ENCODE measurements around the gene RAD23A. TPM values are rescaled to one million over a fixed set of nuclear protein-coding genes. Genes with fewer than 3 reads are reported as not detected.

The RAD23A gene
- total and polyA plus RNA-seq, 7 donors: 403 to 801 (median 567) TPM

DNA sequence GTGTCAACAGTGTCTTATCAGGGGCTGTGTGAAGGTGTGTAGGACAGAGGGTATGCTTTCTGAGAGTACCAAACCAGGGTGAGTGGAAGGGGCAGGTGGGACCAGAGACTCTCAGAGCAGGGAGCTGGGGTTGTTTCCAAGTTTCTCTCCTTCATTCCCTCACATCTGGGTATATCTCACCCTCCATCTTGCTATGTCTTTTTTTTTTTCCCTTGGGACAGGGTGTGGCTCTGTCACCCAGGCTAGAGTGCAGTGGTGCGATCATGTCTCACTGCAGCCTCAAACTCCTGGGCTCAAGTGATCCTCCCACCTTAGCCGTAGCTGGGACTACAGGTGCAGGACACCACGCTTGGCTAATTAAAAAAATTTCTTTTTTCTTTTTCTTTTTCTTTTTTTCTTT lies 34.3 kb downstream of the RAD23A start:
- H3K27ac ChIP-seq: no peak overlapping the region
- H3K4me3 ChIP-seq: no peak overlapping the region
- H3K9me3 ChIP-seq: no peaks in the 10 kb centered on the region
- intact Hi-C loops (cut with DNase I): loop anchor here (2.0 to 5.0 kb wide), 4 partner anchors 113 to 612 kb away; no protein-coding TSS in a partner anchor
- TF ChIP-seq, protein P1, sequence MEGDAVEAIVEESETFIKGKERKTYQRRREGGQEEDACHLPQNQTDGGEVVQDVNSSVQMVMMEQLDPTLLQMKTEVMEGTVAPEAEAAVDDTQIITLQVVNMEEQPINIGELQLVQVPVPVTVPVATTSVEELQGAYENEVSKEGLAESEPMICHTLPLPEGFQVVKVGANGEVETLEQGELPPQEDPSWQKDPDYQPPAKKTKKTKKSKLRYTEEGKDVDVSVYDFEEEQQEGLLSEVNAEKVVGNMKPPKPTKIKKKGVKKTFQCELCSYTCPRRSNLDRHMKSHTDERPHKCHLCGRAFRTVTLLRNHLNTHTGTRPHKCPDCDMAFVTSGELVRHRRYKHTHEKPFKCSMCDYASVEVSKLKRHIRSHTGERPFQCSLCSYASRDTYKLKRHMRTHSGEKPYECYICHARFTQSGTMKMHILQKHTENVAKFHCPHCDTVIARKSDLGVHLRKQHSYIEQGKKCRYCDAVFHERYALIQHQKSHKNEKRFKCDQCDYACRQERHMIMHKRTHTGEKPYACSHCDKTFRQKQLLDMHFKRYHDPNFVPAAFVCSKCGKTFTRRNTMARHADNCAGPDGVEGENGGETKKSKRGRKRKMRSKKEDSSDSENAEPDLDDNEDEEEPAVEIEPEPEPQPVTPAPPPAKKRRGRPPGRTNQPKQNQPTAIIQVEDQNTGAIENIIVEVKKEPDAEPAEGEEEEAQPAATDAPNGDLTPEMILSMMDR (IDR thresholded peaks at IDR 0.05): no peak
- ATAC-seq: no peak
- H3K27me3 ChIP-seq (ENCODE audit: insufficient read depth in 3 of 3, low read length in 2 of 3): no peaks in the 10 kb centered on the region
- no peaks in the 10 kb centered on the region for H3K36me3 ChIP-seq (ENCODE audit: insufficient read depth in 1 of 2, low read depth in 1 of 2)
- 93 to 100% (median 100%) methylated on average over 3 of the region's 3 CpGs for WGBS, 3 donors
- H3K4me1 ChIP-seq: peaks cover 5% of the 10 kb centered on the region
- no peak for DNase-seq

DNA sequence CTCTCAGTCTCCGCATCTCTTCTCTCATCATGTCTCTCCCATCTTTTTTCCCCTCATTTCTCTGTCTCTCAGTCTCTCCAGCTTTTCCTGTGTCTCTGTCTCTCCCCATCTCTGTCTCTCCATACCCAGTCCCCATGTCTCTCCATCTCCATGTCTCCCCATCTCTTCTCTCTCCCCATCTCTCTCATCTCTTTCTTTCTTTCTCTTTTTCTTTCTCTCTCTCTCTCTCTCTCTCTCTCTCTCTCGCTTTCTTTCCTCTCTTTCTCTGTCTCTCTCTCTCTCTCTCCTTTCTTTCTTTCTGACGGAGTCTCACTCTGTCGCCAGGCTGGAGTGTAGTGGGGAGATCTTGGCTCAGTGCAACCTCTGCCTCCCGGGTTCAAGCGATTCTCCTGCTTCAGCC lies 37.0 kb downstream of the RAD23A start:
- ATAC-seq: no peak
- Histone ChIP-seq H3K4me1 (peaks cover 16% of the 10 kb centered on the region), H3K9me3 (no peaks in the 10 kb centered on the region), H3K27ac (no peak overlapping the region), H3K36me3 (ENCODE audit: insufficient read depth in 1 of 2, low read depth in 1 of 2) (no peaks in the 10 kb centered on the region), H3K27me3 (ENCODE audit: insufficient read depth in 3 of 3, low read length in 2 of 3) (no peaks in the 10 kb centered on the region), H3K4me3 (no peak overlapping the region)
- TF ChIP-seq, protein P1 (IDR thresholded peaks at IDR 0.05): no peak
- WGBS, 3 donors: 91 to 95% (median 94%) methylated on average over 6 of the region's 6 CpGs
- intact Hi-C loops (cut with DNase I): no loop called here
- DNase-seq: no peak

DNA sequence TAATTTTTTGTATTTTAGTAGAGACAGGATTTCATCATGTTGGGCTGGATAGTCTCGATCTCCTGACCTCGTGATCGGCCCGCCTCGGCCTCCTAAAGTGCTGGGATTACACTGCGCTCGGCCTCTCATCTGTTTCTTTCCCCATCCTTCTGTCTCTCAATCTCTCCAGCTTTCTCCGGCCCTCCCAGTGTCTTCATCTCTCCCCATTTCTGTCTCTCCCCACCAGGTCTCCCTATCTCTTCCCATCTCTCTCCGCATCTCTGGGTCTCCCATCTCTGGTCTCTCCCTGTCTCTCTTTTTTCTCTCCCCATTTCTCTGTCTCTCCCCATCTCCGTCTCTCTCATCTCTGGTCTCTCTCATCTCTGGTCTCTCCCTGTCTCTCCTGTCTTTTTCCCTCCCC lies 37.4 kb downstream of the RAD23A start:
- H3K4me1 ChIP-seq: peaks cover 16% of the 10 kb centered on the region
- H3K27me3 ChIP-seq (ENCODE audit: insufficient read depth in 3 of 3, low read length in 2 of 3): no peaks in the 10 kb centered on the region
- intact Hi-C loops (cut with DNase I): no loop called here
- H3K27ac ChIP-seq: no peak overlapping the region
- 56 to 70% (median 59%) methylated on average over 10 of the region's 10 CpGs for WGBS, 3 donors
- DNase-seq: no peak
- ATAC-seq: no peak
- no peaks in the 10 kb centered on the region for H3K9me3 ChIP-seq
- H3K36me3 ChIP-seq (ENCODE audit: insufficient read depth in 1 of 2, low read depth in 1 of 2): no peaks in the 10 kb centered on the region
- TF ChIP-seq, protein P1 (IDR thresholded peaks at IDR 0.05): no peak
- peak overlapping the region; percentile 56 for H3K4me3 ChIP-seq

DNA sequence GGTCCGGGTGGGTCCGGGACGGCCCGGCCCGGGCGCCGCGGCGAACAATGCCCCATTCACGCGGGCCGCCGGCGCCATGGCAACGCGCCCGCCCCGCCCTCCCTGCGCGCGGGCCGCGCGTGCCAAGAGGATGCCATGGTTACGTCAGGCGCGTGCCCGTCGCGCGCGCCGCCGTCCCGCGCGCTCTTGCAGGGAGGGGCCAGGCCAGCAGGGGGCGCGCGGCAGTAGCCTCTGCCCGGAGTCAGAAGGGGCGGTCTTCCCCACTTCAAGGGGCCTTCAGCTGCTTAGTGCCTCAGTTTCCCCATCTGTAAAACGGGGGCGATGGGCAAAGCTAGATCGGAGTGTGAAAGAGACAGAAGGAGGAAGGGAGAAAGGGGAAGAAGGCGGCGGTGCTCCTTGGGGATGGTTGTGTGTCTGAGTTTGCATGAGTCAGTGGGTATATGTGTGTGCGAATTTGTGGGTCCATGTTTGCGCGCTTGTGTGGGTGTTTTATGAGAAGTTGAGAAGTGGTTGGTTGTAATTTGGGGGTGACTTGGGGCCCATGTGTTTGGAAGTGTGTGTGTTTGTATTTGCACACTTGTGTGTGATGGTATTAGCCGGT lies 38.0 kb downstream of the RAD23A start:
- intact Hi-C loops (cut with DNase I): loop anchor here (1.0 to 2.0 kb wide), 4 partner anchors 25 to 79 kb away; no protein-coding TSS in a partner anchor
- peaks cover 16% of the 10 kb centered on the region for H3K4me1 ChIP-seq
- ATAC-seq: peak; percentile 74 to 84 (median 77)
- H3K27ac ChIP-seq: no peak overlapping the region
- peak; percentile 83 to 91 for DNase-seq
- H3K9me3 ChIP-seq: no peaks in the 10 kb centered on the region
- H3K4me3 ChIP-seq: peak overlapping the region; percentile 56
- H3K27me3 ChIP-seq (ENCODE audit: insufficient read depth in 3 of 3, low read length in 2 of 3): no peaks in the 10 kb centered on the region
- no peaks in the 10 kb centered on the region for H3K36me3 ChIP-seq (ENCODE audit: insufficient read depth in 1 of 2, low read depth in 1 of 2)
- WGBS, 3 donors: 10 to 18% (median 11%) methylated on average over 27 to 51 of the region's 51 CpGs
- TF ChIP-seq, protein P1 (IDR thresholded peaks at IDR 0.05): peak; percentile 97

Measured in psoas muscle (tissue), 8 donors.